DND-41 (cell line): Measurements from ENCODE around the gene XKR7.
A peak's percentile ranks its signal among the peaks of the same experiment; 100 is the strongest.

ENCODE experiments used
- ATAC-seq: fragments of 200-7000 bp; cut with Tn5 transposase; 3 replicates; pipeline ENCODE4 v1.9.1; 2021; ENCODE audit warnings: low read depth; ENCODE audit not compliant: insufficient read depth
- DNase-seq: peaks from one replicate; pipeline ENCODE4 v3.0.0-alpha.2; 2020
- H2AFZ ChIP-seq: 2 replicates; pipeline ENCODE4 v1.6.0; 2012; ENCODE audit warnings: low read depth, low read length
- H3K27ac ChIP-seq: 2 replicates; pipeline ENCODE4 v1.5.1; 2012; ENCODE audit warnings: low read length, inconsistent platforms
- H3K27me3 ChIP-seq: fragments of 200-600 bp; sonication (generic); 2 replicates; pipeline ENCODE4 v1.6.0; 2012; ENCODE audit warnings: low read length, mild to moderate bottlenecking, inconsistent platforms; ENCODE audit not compliant: insufficient read depth, poor library complexity
- H3K36me3 ChIP-seq: 2 replicates; pipeline ENCODE4 v1.5.1; 2012; ENCODE audit warnings: low read length, inconsistent platforms; ENCODE audit not compliant: insufficient read depth
- H3K4me1 ChIP-seq: 2 replicates; pipeline ENCODE4 v1.5.1; 2012; ENCODE audit warnings: mild to moderate bottlenecking, low read length; ENCODE audit not compliant: insufficient read depth
- H3K4me2 ChIP-seq: 2 replicates; pipeline ENCODE4 v1.6.0; 2012; ENCODE audit warnings: mild to moderate bottlenecking, moderate library complexity, low read length, inconsistent platforms; ENCODE audit not compliant: insufficient read depth
- H3K4me3 ChIP-seq, 2 experiments: fragments of 200-600 bp in 1 of 2; shearing (Covaris generic) in 1 of 2; 2 replicates each; pipeline ENCODE4 v1.5.1; 2012 to 2016; ENCODE audit warnings: inconsistent platforms in 2 of 2, low read length in 2 of 2, mild to moderate bottlenecking in 2 of 2, low read depth in 1 of 2, moderate library complexity in 1 of 2
- H3K79me2 ChIP-seq: 2 replicates; pipeline ENCODE4 v1.6.0; 2012; ENCODE audit warnings: low read length, inconsistent platforms; ENCODE audit not compliant: insufficient read depth
- H3K9ac ChIP-seq: 2 replicates; pipeline ENCODE4 v1.6.0; 2012; ENCODE audit warnings: low read depth, mild to moderate bottlenecking, inconsistent platforms, low read length, moderate library complexity
- H3K9me3 ChIP-seq: 2 replicates; pipeline ENCODE4 v1.5.1; 2012; ENCODE audit warnings: low read length, moderate library complexity, mild to moderate bottlenecking, inconsistent platforms; ENCODE audit not compliant: insufficient read depth, severe bottlenecking
- H4K20me1 ChIP-seq: 2 replicates; pipeline ENCODE4 v1.6.0; 2012; ENCODE audit warnings: low read length; ENCODE audit not compliant: insufficient read depth
- CTCF ChIP-seq: IDR thresholded peaks from 2 replicates; pipeline ENCODE4 v1.5.1; 2012; ENCODE audit warnings: borderline replicate concordance, low read length, moderate library complexity, mild to moderate bottlenecking; ENCODE audit not compliant: poor library complexity, severe bottlenecking; ENCODE audit errors: extremely low read depth
- EZH2 ChIP-seq: IDR thresholded peaks from 3 replicates; pipeline ENCODE4 v1.6.1; 2012; ENCODE audit warnings: borderline replicate concordance, low read depth, mild to moderate bottlenecking, moderate library complexity, low read length, inconsistent platforms; ENCODE audit not compliant: severe bottlenecking

The XKR7 gene

GRCh38 chr20:32036252-32036651 is 68.3 kb downstream of the XKR7 start:
- H3K4me2 ChIP-seq, result no peak overlapping the region
- no peaks in the 10 kb centered on the region for H3K9me3 ChIP-seq
- H3K79me2 ChIP-seq, result no peaks in the 10 kb centered on the region
- no peak overlapping the region for H3K27ac ChIP-seq
- H3K4me1 ChIP-seq, result peaks cover 11% of the 10 kb centered on the region; the same call in 1 of the 2 replicates
- H4K20me1 ChIP-seq, result no peaks in the 10 kb centered on the region
- peaks cover 21% of the 10 kb centered on the region for H3K27me3 ChIP-seq
- DNase-seq, result no peak
- no peak overlapping the region for H3K4me3 ChIP-seq
- TF ChIP-seq CTCF (no peak), EZH2 (no peak)
- H2AFZ ChIP-seq, result no peak overlapping the region
- H3K9ac ChIP-seq, result no peak overlapping the region
- no peak for ATAC-seq
- H3K36me3 ChIP-seq, result no peaks in the 10 kb centered on the region

- DNase-seq (no peak), ATAC-seq (peak; percentile 27; the same call in 1 of the 3 replicates)
- Histone ChIP-seq H4K20me1 (no peaks in the 10 kb centered on the region), H2AFZ (no peak overlapping the region), H3K27me3 (peaks cover 22% of the 10 kb centered on the region), H3K4me2 (no peak overlapping the region), H3K9ac (no peak overlapping the region), H3K9me3 (no peaks in the 10 kb centered on the region), H3K79me2 (no peaks in the 10 kb centered on the region), H3K4me1 (peaks cover 7% of the 10 kb centered on the region; the same call in 1 of the 2 replicates), H3K27ac (no peak overlapping the region), H3K36me3 (no peaks in the 10 kb centered on the region), H3K4me3 (no peak overlapping the region)
- TF ChIP-seq EZH2, result no peak
- TF ChIP-seq CTCF, result no peak
Observed at GRCh38 chr20:32036716-32037485, 69.0 kb downstream of the XKR7 start.

GRCh38 chr20:32037929-32038328 is 70.0 kb downstream of the XKR7 start:
- no peaks in the 10 kb centered on the region for H3K79me2 ChIP-seq
- H3K27ac ChIP-seq, result no peak overlapping the region

More at GRCh38 chr20:32037929-32038328, 70.0 kb downstream of the XKR7 start:
- DNase-seq, result no peak
- no peak for ATAC-seq
- H4K20me1 ChIP-seq, result no peaks in the 10 kb centered on the region
- TF ChIP-seq CTCF (no peak), EZH2 (no peak)
- peaks cover 7% of the 10 kb centered on the region; the same call in 1 of the 2 replicates for H3K4me1 ChIP-seq
- H3K27me3 ChIP-seq, result peaks cover 25% of the 10 kb centered on the region
- H3K4me3 ChIP-seq, result no peak overlapping the region
- no peak overlapping the region for H2AFZ ChIP-seq
- H3K9ac ChIP-seq, result no peak overlapping the region
- no peak overlapping the region for H3K4me2 ChIP-seq
- no peaks in the 10 kb centered on the region for H3K9me3 ChIP-seq
- no peaks in the 10 kb centered on the region for H3K36me3 ChIP-seq
